ENCODE data around the gene AGAP1.

AGAP1 gene

GRCh38 chr2:235698491-235698890 is 204.6 kb downstream of the AGAP1 start:
- DNase-seq (ENCODE audit: low read depth in 2 of 2), result no peak
- H3K4me3 ChIP-seq (replicated peaks in 1 of 2; ENCODE audit: low read depth in 2 of 2, low read length in 2 of 2), result no peak overlapping the region
- TF ChIP-seq, protein P1, sequence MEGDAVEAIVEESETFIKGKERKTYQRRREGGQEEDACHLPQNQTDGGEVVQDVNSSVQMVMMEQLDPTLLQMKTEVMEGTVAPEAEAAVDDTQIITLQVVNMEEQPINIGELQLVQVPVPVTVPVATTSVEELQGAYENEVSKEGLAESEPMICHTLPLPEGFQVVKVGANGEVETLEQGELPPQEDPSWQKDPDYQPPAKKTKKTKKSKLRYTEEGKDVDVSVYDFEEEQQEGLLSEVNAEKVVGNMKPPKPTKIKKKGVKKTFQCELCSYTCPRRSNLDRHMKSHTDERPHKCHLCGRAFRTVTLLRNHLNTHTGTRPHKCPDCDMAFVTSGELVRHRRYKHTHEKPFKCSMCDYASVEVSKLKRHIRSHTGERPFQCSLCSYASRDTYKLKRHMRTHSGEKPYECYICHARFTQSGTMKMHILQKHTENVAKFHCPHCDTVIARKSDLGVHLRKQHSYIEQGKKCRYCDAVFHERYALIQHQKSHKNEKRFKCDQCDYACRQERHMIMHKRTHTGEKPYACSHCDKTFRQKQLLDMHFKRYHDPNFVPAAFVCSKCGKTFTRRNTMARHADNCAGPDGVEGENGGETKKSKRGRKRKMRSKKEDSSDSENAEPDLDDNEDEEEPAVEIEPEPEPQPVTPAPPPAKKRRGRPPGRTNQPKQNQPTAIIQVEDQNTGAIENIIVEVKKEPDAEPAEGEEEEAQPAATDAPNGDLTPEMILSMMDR (IDR thresholded peaks at IDR 0.05; ENCODE audit: low read depth, low read length), result no peak

DNA sequence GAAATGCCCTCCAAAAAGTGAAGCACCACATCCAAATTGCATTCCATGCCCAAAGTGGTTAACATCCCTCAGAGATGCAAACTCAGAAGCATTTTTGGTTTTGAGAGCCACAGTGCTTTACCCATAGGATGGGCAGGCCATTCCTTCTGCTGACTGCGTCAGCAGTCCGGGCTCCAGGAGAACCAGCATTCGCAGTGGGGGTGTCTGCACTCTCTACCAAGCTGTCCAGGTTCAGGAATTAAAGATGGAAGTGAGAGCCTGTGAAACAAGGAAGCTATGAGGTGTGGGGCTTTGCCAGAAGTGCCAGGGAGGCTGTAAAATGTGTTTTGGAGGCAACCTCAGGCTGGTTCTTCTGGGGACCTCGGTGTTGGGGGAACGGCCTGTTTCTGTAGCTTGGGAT is 205.7 kb downstream of the AGAP1 start:
- TF ChIP-seq, protein P1 (IDR thresholded peaks at IDR 0.05; ENCODE audit: low read depth, low read length), result no peak
- no peak overlapping the region for H3K4me3 ChIP-seq (replicated peaks in 1 of 2; ENCODE audit: low read depth in 2 of 2, low read length in 2 of 2)
- no peak for DNase-seq (ENCODE audit: low read depth in 2 of 2)

DNA sequence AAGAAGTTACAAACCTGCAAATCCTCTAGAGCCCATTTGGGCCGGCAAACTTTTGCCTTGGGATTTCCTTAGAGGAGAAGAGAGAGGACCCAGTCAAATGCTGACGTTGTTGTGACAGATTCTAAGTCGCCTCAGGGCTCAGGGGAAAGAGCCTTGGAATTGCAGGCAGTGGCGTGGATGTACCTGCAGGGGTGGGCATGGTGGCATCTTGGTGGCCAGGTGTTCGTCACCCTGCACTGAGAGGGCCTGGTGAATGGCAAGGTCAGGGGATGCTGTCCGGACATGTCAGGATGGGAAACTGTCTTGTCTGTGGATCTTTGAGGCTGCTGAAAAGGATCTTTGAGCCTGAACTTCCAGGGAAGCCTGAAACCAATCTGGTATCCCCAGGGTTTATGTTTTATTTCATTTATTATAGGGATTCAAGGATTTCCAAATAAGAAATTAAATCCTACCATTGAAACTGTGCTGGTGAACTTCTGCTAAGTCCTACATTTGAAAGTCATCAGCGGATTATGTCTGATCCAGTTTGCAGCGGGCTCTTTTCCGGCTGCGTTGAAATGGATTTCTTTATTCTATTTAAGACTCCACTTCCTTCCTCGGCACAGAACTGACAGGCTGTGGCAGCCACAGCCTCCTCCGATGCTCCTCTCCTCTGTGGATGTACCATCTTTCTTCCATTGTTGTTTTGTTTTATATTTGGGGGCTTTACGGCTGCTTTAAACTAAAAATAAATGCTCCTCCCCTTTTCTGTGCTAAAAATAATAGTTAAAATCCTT is 207.6 kb downstream of the AGAP1 start:
- DNase-seq (ENCODE audit: low read depth in 2 of 2), result no peak
- H3K4me3 ChIP-seq (replicated peaks in 1 of 2; ENCODE audit: low read depth in 2 of 2, low read length in 2 of 2), result no peak overlapping the region
- TF ChIP-seq, protein P1 (IDR thresholded peaks at IDR 0.05; ENCODE audit: low read depth, low read length), result no peak

DNA sequence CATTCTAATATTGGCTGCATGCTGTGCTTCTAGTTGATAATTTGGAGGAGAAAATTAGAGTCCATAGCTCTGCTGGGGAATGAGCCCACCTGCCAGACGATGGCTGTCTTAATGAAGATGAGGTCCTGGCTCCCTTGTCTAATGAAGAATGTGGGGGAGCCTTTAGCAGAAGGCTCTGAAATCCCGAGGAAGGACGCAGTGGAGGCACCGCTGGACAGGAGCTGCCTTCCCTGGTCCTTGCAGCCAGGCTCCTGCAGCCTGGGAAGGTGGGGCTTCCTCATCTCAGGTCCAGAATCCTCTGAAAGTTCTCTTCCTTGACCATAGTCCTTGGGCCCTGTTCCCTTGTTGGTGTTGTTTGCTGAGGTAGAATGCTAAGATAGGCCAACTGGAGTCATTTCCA is 208.3 kb downstream of the AGAP1 start:
- DNase-seq (ENCODE audit: low read depth in 2 of 2), result no peak
- TF ChIP-seq, protein P1 (IDR thresholded peaks at IDR 0.05; ENCODE audit: low read depth, low read length), result no peak
- no peak overlapping the region for H3K4me3 ChIP-seq (replicated peaks in 1 of 2; ENCODE audit: low read depth in 2 of 2, low read length in 2 of 2)

GRCh38 chr2:235703711-235704295 is 210.0 kb downstream of the AGAP1 start:
- no peak overlapping the region for H3K4me3 ChIP-seq (replicated peaks in 1 of 2; ENCODE audit: low read depth in 2 of 2, low read length in 2 of 2)
- DNase-seq (ENCODE audit: low read depth in 2 of 2), result no peak
- TF ChIP-seq, protein P1 (IDR thresholded peaks at IDR 0.05; ENCODE audit: low read depth, low read length), result no peak

- no peak for DNase-seq (ENCODE audit: low read depth in 2 of 2)
- TF ChIP-seq, protein P1 (IDR thresholded peaks at IDR 0.05; ENCODE audit: low read depth, low read length), result no peak
- H3K4me3 ChIP-seq (replicated peaks in 1 of 2; ENCODE audit: low read depth in 2 of 2, low read length in 2 of 2), result no peak overlapping the region
These were observed 211.5 kb downstream of the AGAP1 start for GRCh38 chr2:235705296-235705695.

Data from cardiac fibroblast (primary cell).